Head of caudate nucleus (tissue), 42 donors: ENCODE data around the gene AADACL4.

Experiments used
- DNase-seq, 42 donors: peaks; one replicate each; pipeline versions ENCODE4 v3.0.0 to v3.0.0-alpha.2; 2020 to 2021; ENCODE audit warnings: mixed read lengths in 7 of 42
- intact Hi-C: fragments of 100-400 bp; cut with DNase I; formaldehyde crosslinking; loops from one replicate; pipeline ENCODE4 v1.15.0; 2022

The AADACL4 gene

DNA sequence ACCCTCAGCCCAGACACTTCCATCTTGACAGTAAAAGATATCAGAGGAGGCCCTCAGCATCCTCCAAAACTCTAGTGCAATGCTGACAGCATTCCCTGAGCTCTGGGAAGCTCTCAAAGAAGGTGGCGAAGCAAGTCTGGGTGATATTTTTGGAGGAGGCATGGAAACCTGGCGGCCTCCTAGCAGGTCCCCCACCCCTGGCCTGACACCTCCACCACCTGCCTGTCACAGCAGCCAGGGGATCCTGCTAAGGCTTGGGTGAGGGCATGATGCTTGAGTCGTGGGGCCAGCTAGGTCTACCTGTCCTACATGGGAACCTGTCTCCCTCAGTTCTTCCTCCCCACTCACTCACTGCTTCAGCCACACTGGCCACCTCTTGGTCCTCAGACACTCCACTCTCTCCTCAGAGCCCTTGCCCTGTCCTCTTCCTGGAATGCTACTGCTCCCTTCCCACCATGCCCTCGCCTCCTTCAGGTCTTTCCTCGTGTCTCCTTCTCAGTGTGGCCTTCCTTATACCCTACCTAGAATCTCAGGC is 34.3 kb upstream of the AADACL4 start:
- intact Hi-C loops, result loop anchor here (10.0 kb wide), 1 partner anchor 95 kb away; no protein-coding TSS in a partner anchor
- no peak for DNase-seq

DNA sequence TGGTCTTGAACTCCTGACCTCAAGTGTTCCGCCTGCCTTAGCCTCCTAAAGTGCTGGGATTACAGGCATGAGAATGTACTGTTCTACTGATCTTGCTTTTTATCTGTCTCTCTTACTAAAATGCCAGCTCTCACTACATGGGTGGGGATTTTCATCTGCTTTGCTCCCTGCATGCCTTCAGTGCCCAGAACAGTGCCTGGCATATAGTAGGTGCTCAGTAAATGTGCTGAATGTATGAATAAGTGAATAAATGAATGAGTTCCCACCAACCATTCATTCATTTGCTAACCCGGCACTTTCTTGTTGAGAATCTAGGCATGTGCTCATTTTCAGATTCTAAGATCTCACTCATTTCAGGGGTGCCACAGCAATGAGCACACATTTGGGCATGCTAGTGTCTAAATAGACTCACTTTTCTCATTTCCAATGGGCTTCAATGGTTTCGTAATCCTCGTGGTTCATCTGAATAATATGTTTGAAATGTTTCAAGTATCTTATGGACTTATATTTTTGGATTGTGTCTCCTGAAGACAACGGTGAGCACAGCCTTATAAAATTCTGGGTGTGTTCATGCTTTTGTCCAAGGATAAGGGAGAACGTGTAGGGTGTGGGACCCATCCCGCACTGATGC is 33.5 kb upstream of the AADACL4 start:
- DNase-seq, result no peak
- intact Hi-C loops, result loop anchor here (10.0 kb wide), 1 partner anchor 96 kb away; no protein-coding TSS in a partner anchor

DNA sequence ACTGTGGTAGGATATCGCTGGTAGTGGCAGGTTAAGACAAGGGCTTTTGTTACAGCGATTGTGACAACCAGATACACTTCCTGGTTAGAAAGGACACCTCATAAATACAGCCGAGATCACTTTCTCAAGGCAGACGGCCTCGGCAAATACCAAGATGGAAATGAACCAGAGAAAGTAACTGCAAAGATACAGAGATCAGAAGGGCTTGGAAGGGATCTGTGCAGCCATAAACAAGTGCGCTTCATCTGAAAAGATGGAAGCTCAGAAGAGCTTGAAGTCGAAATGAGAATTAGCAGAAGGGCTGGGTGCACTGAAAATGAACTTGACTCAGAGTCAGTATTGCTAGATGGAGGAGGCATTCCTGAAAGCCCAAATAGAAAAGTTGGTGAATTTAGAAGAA is 32.9 kb upstream of the AADACL4 start:
- DNase-seq, result no peak

DNA sequence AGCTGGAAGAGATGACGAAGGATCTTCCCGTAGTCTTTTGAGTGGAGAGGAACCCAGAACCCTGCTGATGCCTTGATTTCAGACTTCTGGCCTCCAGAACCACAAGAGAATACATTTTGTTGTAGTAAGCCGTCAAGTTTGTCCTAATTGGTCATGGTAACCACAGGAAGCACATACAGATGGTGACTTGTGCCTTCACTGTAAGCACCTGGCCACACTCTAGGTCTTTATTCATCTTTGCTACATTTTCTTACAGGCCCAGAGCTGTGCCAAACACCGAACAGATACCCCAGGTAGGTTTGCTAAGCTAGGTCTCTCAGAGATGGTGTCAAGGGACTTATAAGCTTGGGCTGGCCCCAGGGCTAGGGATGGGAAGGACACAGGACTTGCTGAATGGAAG is 30.7 kb upstream of the AADACL4 start:
- intact Hi-C loops, result loop anchor here (10.0 kb wide), 1 partner anchor 98 kb away; no protein-coding TSS in a partner anchor
- no peak for DNase-seq

More for the DNA sequence above, 32.9 kb upstream of the AADACL4 start:
- intact Hi-C loops, result loop anchor here (10.0 kb wide), 1 partner anchor 96 kb away; no protein-coding TSS in a partner anchor

DNA sequence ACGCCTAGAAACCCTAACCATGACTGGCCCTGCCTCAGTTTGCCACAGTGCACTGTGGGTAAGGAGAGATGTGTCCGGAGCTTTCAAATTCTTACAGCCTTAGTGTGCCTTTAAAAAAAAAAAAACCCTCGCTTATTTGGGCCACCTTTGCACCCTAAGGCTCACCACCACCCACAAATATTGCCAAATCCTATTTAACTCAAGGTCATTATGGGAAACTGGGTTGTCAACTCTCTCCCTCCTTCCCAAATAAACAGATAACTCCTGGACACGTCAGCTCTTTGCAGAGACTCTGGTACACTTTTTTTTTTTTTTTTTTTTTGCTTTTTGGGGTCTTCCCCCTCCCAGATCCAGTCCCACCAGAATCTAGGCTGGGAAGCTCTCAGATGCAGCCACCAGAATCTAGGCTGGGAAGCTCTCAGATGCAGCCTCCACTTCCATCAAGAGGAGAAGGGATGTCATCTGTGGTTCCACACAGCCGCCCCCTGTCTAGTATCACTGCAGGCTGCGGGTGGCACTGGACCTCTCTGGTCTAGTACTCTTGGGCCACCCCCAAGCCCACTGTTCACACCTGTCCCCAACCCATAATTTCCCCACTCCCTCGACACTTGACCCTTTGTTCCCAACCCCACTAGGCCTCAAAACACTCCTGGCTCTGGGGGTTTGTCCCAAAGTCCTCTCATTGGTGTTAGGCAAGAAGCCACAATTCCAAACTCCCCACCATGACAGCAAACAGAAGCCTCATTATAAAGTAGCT is 29.3 kb upstream of the AADACL4 start:
- intact Hi-C loops, result loop anchor here (5.0 to 10.0 kb wide), 3 partner anchors 100 to 297 kb away; no protein-coding TSS in a partner anchor

DNA sequence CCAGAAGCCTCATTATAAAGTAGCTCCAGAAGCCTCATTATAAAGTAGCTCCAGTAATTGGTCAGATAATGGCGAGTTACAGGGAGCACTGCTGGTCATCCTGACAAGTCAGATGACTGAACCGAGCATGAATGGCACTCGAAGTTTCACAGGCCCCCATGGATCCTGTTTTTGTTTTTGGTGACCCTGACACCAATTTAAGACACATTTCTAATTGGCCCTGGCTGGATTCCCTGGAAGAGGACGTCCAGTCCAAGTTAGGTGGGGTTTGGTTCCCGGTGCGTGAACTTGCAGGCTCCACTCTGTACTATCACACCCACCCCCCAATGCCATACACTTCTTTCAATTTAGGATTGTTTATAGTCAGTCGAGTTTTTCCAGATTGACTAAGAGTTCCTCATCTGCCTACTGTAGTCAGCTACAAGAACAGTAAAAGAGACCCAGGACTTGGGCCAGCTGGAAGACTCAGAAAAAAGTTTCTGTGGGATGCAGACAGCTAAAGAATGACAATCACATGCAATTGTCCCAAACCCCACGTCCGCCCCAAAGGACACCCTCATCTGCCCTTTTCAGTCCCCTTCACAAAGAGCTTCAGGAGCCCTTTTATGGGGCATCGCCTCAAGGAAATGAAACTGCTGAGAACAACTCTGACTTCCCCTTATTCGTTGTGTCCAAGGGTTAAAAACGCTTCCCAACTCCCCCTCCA is 28.6 kb upstream of the AADACL4 start:
- peak in 14 of 42 donors; percentile 7 to 65 (median 48) for DNase-seq
- intact Hi-C loops, result loop anchor here (5.0 to 10.0 kb wide), 3 partner anchors 101 to 298 kb away; no protein-coding TSS in a partner anchor

More for the DNA sequence above, 29.3 kb upstream of the AADACL4 start:
- peak in 1 of 42 donors; percentile 10 for DNase-seq

DNA sequence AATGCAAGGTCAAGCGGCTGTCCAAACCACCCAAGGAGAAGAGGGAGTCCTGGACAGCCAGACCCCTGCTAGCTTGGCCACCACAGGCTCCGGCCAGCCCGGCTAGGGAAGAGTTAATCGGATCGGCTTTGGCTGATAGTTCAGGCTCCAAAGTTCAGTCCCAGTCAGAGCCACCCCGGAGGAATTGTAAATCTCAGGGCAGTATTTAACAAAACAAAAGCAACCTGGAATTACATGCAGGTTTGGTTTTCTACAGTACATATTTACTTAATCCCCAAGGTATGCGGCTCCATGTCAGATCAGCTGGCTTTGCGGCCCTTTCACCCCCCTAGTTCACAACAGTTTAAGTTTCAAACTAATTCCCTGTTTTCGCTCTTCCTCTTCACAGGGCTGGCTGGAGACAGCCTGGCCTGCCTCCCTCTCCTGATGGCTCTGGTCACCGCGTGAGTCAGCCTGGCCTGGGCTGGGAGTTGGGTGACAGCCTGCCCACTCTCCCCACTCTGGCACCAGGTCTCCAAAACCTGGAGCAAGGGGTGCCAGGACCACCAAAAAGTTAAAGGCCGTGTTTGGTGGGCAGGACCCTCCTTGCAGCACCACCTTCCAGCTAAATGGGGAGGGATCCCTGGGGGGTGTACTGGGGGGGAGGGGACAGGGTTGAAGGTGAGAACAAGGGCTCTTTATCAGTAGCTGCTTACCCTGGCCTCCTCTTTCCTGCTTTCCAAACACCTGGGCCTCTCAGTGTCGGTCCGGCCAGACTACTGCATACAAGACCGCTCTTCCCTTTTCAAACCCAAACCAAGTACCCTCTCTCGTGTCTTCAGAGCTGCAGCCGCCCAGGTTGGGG is 27.8 kb upstream of the AADACL4 start:
- peak in 13 of 42 donors; percentile 18 to 80 (median 37) for DNase-seq
- intact Hi-C loops, result loop anchor here (5.0 to 10.0 kb wide), 3 partner anchors 101 to 299 kb away; no protein-coding TSS in a partner anchor

DNA sequence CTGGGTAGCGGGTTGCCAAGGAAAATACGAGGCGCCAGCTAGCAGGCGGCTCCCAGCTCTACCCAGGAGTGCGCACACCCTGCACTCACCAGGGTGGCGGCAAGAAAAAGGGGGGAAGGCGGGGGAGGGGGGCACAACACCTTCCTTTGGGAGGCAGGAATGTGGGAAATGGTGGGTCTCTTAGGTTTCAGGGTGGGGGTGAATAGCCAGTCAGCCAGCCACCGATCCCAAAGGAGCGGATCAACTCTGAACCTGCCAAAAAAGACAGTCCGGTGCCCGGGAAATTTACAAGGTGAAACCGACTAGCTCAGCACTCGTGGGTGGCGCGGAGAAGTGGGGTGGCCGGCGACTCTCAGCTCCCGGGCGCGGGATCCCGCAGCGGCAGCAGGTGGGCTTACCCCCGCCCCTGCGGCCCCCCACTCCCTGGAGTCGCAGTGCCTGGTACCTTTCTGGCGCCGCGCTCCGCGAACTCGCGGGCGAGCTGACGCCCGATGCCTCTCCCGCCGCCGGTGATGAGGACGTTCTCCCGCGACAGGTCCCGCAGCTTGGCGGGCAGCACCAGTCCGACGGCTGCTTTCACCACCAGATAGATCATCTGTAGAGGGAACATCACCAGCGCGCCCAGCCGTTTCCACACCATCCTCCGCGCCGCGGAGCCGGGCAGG is 27.0 kb upstream of the AADACL4 start:
- intact Hi-C loops, result loop anchor here (5.0 to 10.0 kb wide), 3 partner anchors 102 to 300 kb away; no protein-coding TSS in a partner anchor
- peak in 16 of 42 donors; percentile 26 to 62 (median 43) for DNase-seq

DNA sequence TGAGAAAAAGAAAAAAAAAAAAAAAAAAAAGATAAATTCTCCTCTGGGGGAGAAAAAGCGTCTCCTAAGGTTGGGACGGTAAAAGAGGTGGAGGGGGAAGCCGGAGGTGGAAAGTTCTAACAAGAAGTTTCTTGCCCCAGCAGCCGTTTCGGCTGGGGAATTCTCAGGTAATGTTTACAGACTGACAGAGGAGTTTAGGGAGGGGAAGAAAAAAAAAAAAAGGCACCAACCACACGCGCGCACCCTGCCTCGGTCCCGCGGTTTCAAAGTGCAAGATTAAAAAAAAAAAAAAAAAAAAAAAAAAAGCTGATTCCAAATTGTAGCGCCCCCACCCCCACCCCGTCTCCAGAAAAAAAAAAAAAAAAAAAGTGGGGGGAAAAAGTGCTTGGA is 26.4 kb upstream of the AADACL4 start:
- DNase-seq, result peak in 3 of 42 donors; percentile 19 to 29 (median 24)
- intact Hi-C loops, result loop anchor here (5.0 to 10.0 kb wide), 3 partner anchors 103 to 300 kb away; no protein-coding TSS in a partner anchor

DNA sequence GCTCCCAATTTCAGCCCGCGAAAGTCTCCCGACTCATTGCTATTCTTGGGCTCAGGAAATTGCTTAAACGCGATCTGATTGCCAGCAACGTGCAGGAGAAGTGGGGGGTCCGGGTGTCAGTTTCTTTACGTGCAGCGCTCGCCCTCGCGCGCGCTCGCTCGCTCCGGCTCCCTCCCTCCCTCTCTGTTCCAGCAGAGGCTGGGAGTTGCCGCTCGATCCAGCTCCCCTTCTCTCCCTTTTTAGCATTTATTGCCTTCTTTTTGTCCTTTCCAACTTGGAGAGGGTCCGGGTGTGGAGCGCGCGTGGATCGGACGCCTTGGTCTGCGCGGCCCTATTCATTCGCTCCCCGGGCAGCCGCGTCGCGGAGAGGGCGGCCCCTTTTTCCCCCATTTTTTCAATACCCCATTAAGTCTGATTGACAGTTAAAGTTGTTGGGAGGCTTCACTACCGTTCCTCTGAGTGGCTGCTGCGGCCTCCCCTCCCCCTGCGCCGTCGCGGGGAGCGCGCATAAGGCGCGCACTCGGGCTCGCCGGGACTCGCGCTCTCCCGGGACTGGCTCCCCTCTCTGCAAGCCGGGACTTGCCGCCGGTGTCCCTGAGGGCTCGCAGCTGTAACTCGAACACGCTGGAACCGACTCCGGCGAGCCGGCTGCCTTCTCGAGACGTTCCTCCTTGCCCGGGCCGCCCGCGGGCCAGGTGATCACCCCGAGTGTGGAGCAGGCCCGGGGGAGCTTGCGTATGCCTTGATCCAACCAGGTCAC is 25.8 kb upstream of the AADACL4 start, which contains the start of gene DHRS3:
TSS of gene DHRS3 (minus strand) at position 310 of the 760 bp plus-strand sequence. CDS start 862 bp downstream, outside the sequence.
- intact Hi-C loops, result loop anchor here (5.0 to 10.0 kb wide), 3 partner anchors 103 to 301 kb away; no protein-coding TSS in a partner anchor
- peak; percentile 51 to 88 (median 79) for DNase-seq

DNA sequence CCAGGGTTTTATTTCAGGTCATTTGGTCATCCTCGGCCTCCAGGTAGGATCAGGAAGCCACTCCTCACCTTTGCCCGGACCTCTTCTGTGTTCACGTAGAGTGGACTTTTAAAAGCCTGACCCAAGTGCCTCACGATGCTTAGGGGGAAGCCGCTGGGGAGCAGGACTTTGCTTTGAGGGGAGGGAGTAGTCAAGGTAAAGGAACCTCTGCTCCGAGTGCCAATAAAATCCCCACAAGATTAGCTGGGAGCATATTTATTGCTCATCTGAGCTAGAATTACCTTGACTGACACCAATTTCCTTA is 25.3 kb upstream of the AADACL4 start:
- intact Hi-C loops, result loop anchor here (5.0 to 10.0 kb wide), 3 partner anchors 104 to 301 kb away; no protein-coding TSS in a partner anchor
- DNase-seq, result peak in 1 of 42 donors; percentile 25

DNA sequence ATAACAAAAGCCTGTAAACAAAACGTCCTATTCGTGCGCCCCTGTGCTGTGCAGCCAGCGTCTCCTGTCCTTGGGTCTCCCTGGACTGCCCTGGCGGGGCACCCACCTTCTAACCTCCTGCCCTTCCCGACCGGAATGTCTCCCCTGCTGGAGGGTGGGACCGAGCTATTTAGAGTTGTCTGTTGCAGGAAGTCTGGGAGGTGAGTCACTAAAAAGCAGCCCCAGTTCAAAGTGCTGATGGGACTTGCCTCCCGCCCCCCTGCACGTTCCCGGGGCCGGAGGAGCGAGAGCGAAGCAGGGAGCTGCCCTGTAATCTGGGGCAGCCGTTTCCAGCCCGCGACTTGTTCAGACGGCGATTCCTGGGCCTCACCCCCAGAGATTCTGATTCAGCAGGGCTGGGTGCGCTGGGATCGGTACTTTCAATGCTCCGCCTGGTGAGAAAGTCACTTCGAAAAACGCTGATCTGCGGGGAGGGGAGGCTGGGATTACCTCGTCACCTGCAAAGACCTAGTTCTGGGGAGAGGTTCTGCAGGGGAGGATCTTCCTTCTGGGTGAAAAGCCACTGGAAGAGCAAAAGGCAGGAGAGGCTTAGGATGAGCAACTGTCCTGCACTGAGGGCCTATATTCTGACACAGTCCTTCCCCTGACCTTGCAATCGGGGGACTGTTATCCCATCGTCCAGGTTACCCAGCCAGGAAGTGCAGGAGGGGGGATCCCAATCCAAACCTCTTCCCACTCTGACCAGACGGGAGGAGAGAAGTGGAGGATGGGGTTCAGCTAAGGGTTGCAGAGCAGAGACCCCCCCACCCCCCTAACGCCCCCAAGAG is 24.7 kb upstream of the AADACL4 start:
- intact Hi-C loops, result loop anchor here (5.0 to 10.0 kb wide), 3 partner anchors 104 to 302 kb away; no protein-coding TSS in a partner anchor
- DNase-seq, result peak in 36 of 42 donors; percentile 34 to 86 (median 59)

DNA sequence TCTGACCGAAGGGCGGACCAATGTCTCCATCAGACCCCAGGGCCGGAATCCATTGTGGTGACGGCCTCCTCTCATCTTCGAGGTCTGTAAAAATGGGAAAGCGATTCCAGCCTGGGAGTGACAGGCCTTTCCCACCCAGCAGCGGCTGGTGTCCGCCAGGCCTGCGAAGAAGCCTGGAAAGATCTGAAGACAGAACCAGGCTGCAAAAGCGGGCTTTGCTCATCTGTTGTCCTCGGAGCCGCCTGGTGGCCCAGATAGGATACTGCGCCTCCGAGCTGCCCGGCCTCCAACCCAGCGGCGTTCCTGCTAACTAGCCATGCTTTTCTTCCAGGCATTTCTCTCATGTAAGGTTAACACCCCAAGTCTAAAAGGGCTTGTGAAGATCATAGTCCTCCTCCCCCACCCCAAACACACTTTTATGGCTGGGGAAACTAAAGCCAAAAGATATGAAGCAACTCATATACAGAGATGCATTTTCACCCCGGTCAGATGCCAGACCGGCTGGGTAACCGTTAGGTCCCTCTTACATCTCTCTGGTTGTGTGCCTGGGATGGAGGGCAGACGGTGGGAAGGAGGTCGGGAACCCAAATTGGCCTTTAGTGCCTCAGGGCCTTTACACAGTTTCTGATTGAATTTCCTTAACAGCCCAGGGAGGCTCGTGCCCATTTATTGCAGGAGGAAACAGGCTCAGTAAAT is 23.9 kb upstream of the AADACL4 start:
- intact Hi-C loops, result loop anchor here (5.0 to 10.0 kb wide), 3 partner anchors 105 to 303 kb away; no protein-coding TSS in a partner anchor
- peak; percentile 77 to 94 (median 86) for DNase-seq

DNA sequence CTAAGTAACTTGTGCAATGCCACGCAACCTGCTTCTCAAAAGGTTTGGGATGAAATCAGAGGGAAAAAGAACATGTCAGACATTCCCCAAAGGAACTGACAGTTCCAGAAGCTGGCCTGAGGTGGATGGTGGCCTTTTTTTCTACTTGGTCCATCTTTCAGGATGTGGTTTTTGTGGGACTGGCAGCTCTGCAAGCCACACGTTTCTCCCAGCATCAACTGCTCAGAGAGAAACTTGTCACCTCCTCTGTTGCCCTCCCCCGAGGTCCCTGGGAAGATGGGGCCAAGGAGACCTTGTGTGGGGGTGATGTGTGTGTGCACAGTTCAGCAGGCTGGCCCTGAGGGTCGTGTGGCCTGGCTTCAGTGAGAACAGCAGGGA is 23.4 kb upstream of the AADACL4 start:
- intact Hi-C loops, result no loop called here
- DNase-seq, result no peak

DNA sequence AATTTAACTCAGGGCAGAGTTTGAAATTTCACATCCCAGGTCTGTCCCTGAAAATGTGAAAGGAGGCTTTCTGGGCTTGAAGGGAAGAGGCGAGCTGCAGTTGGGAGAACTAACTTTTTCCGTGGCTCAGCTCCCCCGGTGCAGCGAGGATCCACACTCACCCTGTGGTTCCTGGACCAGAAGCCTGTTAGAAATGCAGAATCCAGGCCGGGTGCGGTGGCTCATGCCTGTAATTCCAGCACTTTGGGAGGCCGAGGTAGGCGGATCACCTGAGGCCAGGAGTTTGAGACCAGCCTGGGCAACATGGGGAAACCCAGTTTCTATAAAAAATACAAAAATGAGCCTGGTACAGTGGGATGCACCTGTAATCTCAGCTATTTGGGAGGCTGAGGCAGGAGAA is 23.0 kb upstream of the AADACL4 start:
- no peak for DNase-seq
- intact Hi-C loops, result no loop called here
